H9 (cell line): ENCODE data around the gene MSI2. TPM values are rescaled to one million over a fixed set of nuclear protein-coding genes. Genes with fewer than 3 reads are reported as not detected.

ENCODE experiments used
- DNase-seq: peaks from one replicate; pipeline ENCODE4 v3.0.0-alpha.2; 2017
- H2AFZ ChIP-seq: one replicate; pipeline ENCODE4 v1.6.1; 2013; ENCODE audit warnings: mild to moderate bottlenecking, low read length, control low read depth, moderate library complexity
- H2AK5ac ChIP-seq: 2 replicates; pipeline ENCODE4 v1.6.1; 2013; ENCODE audit warnings: low read length, control low read depth, mixed read lengths; ENCODE audit not compliant: insufficient read length
- H2BK120ac ChIP-seq: one replicate; pipeline ENCODE4 v1.6.1; 2013; ENCODE audit warnings: low read depth, mild to moderate bottlenecking, low read length, control low read depth, inconsistent platforms; ENCODE audit not compliant: poor library complexity, severe bottlenecking
- H2BK12ac ChIP-seq: 2 replicates; pipeline ENCODE4 v1.6.1; 2013; ENCODE audit warnings: low read length, control low read depth, mixed read lengths, low read depth; ENCODE audit not compliant: insufficient read length
- H2BK15ac ChIP-seq: 2 replicates; pipeline ENCODE4 v1.6.1; 2013; ENCODE audit warnings: low read depth, low read length, control low read depth
- H2BK20ac ChIP-seq: one replicate; pipeline ENCODE4 v1.6.1; 2013; ENCODE audit warnings: low read depth, mild to moderate bottlenecking, low read length, control low read depth, inconsistent platforms; ENCODE audit not compliant: poor library complexity, severe bottlenecking
- H2BK5ac ChIP-seq: 2 replicates; pipeline ENCODE4 v1.6.1; 2013; ENCODE audit warnings: low read length, control low read depth, mixed read lengths; ENCODE audit not compliant: insufficient read length
- H3K14ac ChIP-seq: 2 replicates; pipeline ENCODE4 v1.6.1; 2013; ENCODE audit warnings: low read length, control low read depth; ENCODE audit not compliant: insufficient read depth
- H3K18ac ChIP-seq: 2 replicates; pipeline ENCODE4 v1.6.1; 2013; ENCODE audit warnings: low read depth, mild to moderate bottlenecking, mixed read lengths, low read length, control low read depth; ENCODE audit not compliant: insufficient read length
- H3K23ac ChIP-seq: 2 replicates; pipeline ENCODE4 v1.6.1; 2013; ENCODE audit warnings: low read length, control low read depth, mixed read lengths, low read depth; ENCODE audit not compliant: insufficient read length
- H3K23me2 ChIP-seq: 2 replicates; pipeline ENCODE4 v1.6.1; 2013; ENCODE audit warnings: low read depth, mild to moderate bottlenecking, mixed read lengths, low read length, control low read depth; ENCODE audit not compliant: insufficient read length, poor library complexity, severe bottlenecking
- H3K27ac ChIP-seq: 2 replicates; pipeline ENCODE4 v1.5.1; 2013; ENCODE audit warnings: low read length, control low read depth, mixed read lengths, low read depth; ENCODE audit not compliant: insufficient read length
- H3K27me3 ChIP-seq: 2 replicates; pipeline ENCODE4 v1.6.1; 2013; ENCODE audit warnings: low read length, control low read depth, inconsistent platforms; ENCODE audit not compliant: insufficient read depth
- H3K4ac ChIP-seq: 2 replicates; pipeline ENCODE4 v1.6.1; 2013; ENCODE audit warnings: low read depth, mild to moderate bottlenecking, control low read depth, inconsistent platforms, low read length, moderate library complexity
- H3K4me1 ChIP-seq: 2 replicates; pipeline ENCODE4 v1.6.1; 2013; ENCODE audit warnings: low read length, control low read depth, inconsistent platforms; ENCODE audit not compliant: insufficient read depth
- H3K4me2 ChIP-seq: 2 replicates; pipeline ENCODE4 v1.6.1; 2013; ENCODE audit warnings: low read length, control low read depth, mixed read lengths; ENCODE audit not compliant: insufficient read length, insufficient read depth
- H3K56ac ChIP-seq: 2 replicates; pipeline ENCODE4 v1.6.1; 2013; ENCODE audit warnings: low read depth, mild to moderate bottlenecking, mixed read lengths, low read length, control low read depth; ENCODE audit not compliant: insufficient read length
- H3K79me1 ChIP-seq: 2 replicates; pipeline ENCODE4 v1.6.1; 2013; ENCODE audit warnings: low read depth, mild to moderate bottlenecking, moderate library complexity, low read length, control low read depth, inconsistent platforms; ENCODE audit not compliant: insufficient read depth, poor library complexity, severe bottlenecking
- H3K79me2 ChIP-seq: 2 replicates; pipeline ENCODE4 v1.6.1; 2013; ENCODE audit warnings: low read length, control low read depth, inconsistent platforms; ENCODE audit not compliant: insufficient read depth
- H3K9ac ChIP-seq: 2 replicates; pipeline ENCODE4 v1.6.1; 2013; ENCODE audit warnings: low read length, control low read depth, mixed read lengths; ENCODE audit not compliant: insufficient read length; ENCODE audit errors: extremely low read depth
- H3K9me3 ChIP-seq: one replicate; pipeline ENCODE4 v1.6.1; 2013; ENCODE audit warnings: low read depth, low read length, inconsistent platforms; ENCODE audit not compliant: control insufficient read depth
- H3T11ph ChIP-seq: one replicate; pipeline ENCODE4 v1.6.1; 2013; ENCODE audit warnings: mild to moderate bottlenecking, low read length, control low read depth, inconsistent platforms
- H4K20me1 ChIP-seq: one replicate; pipeline ENCODE4 v1.6.1; 2013; ENCODE audit not compliant: control insufficient read depth, insufficient read length, insufficient read depth
- H4K5ac ChIP-seq: 2 replicates; pipeline ENCODE4 v1.6.1; 2013; ENCODE audit warnings: low read depth, mild to moderate bottlenecking, mixed read lengths, low read length, control low read depth; ENCODE audit not compliant: insufficient read length
- H4K8ac ChIP-seq: replicated peaks from 2 replicates; pipeline ENCODE4 v1.6.1; 2013; ENCODE audit warnings: low read length, control low read depth, mixed read lengths, low read depth; ENCODE audit not compliant: insufficient read length
- H4K91ac ChIP-seq: 2 replicates; pipeline ENCODE4 v1.6.1; 2013; ENCODE audit warnings: low read depth, mild to moderate bottlenecking, moderate library complexity, mixed read lengths, low read length, control low read depth; ENCODE audit not compliant: insufficient read length
- H3K27ac Mint-ChIP-seq, 3 experiments: 2 replicates in 2 of 3; 3 replicates in 1 of 3; pipeline ENCODE4 v1.8.0; 2020 to 2021; ENCODE audit warnings: mixed read lengths in 3 of 3, mild to moderate bottlenecking in 1 of 3, moderate library complexity in 1 of 3
- H3K27me3 Mint-ChIP-seq: 2 replicates; pipeline ENCODE4 v1.8.0; 2021; ENCODE audit warnings: low read depth, mild to moderate bottlenecking, moderate library complexity, mixed read lengths
- H3K36me3 Mint-ChIP-seq, 3 experiments: 2 replicates in 2 of 3; 3 replicates in 1 of 3; pipeline ENCODE4 v1.8.0; 2020 to 2021; ENCODE audit warnings: low read depth in 3 of 3, mixed read lengths in 3 of 3; ENCODE audit not compliant: insufficient read depth in 1 of 3
- H3K4me1 Mint-ChIP-seq, 2 experiments: 2 replicates each; pipeline ENCODE4 v1.8.0; 2020; ENCODE audit warnings: mixed read lengths in 2 of 2
- H3K4me3 Mint-ChIP-seq, 2 experiments: 2 replicates in 1 of 2; 3 replicates in 1 of 2; pipeline ENCODE4 v1.8.0; 2020 to 2021; ENCODE audit warnings: mild to moderate bottlenecking in 2 of 2, mixed read lengths in 2 of 2, moderate library complexity in 1 of 2
- H3K9me3 Mint-ChIP-seq, 2 experiments: 2 replicates in 1 of 2; 3 replicates in 1 of 2; pipeline ENCODE4 v1.8.0; 2020; ENCODE audit warnings: mild to moderate bottlenecking in 2 of 2, mixed read lengths in 2 of 2, moderate library complexity in 1 of 2
- WGBS: extraction: QIAGEN DNeasy Blood & Tissue Kit; methylation state at CpG from one replicate; pipeline ENCODE4 v1.1.7; 2013; ENCODE audit warnings: missing lambda C conversion rate, low lambda C conversion rate, mixed read lengths; ENCODE audit not compliant: insufficient read length; ENCODE audit errors: extremely low coverage; 5-methylcytosine and 5-hydroxymethylcytosine counted together
- total RNA-seq: library from RNA; stranded (reverse); gene quantifications from 2 replicates; pipeline ENCODE4 v1.2.1, GENCODE V29; 2021
- TF ChIP-seq, protein P1 (sequence below): fragments of 200-600 bp; sonication (generic); conservative IDR thresholded peaks from 3 replicates; pipeline ENCODE4 v1.8.0; 2021; ENCODE audit warnings: antibody characterized with exemption, mild to moderate bottlenecking

The MSI2 gene
- total RNA-seq, 1 experiment from 2014 or later: 98.5 TPM

DNA sequence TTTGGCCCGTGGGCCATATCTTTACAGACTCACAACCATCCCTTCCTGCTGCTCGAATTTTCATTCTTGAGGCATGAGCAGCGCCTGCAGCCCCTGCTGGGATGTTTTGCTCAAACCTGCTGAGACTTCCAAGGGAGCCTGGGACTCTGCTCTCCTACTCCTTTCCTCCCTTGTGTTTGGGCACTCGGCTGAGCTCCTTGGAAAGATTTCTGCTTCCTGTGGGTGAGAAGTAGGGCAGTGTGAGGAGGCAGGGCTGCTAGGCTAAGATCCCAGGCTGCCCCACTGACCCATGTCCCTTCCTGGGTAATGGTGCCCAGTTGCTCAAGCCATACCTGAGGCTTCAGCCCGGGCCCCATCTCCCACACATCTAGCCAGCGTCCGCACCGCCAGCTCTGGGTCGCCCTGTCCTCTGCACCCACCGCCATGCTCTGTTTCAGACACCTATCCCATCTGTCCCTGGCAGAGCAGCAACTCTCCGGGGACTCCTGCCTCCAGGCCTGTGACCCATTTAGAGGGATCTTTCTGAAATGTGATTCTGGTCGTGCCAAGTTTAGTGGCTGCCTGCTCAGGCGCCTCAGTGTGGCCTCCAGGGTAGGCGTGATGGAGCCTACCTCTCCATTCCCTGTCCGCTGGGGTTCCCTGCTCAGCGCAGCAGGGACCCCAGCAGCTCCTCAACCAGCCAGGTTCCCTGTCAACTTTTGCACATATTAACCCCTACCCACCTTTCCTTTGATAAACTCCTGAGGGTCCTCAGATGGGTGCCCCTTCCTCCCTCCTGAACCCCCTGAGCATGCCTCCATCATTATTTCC, 298.7 kb downstream of the MSI2 start:
- WGBS: no CpG with 5 or more reads among the region's 16 CpGs
- H3K4me1 ChIP-seq: peaks cover 13% of the 10 kb centered on the region; the same call in 1 of the 2 replicates

More for the DNA sequence above, 298.7 kb downstream of the MSI2 start:
- Histone ChIP-seq H2AFZ (no peak overlapping the region), H4K20me1 (no peaks in the 10 kb centered on the region), H2BK20ac (no peak overlapping the region), H3K79me1 (no peaks in the 10 kb centered on the region), H3K79me2 (no peaks in the 10 kb centered on the region), H3K9ac (no peak overlapping the region), H3K9me3 (no peaks in the 10 kb centered on the region), H2BK120ac (no peak overlapping the region), H3K27me3 (no peaks in the 10 kb centered on the region), H4K91ac (no peak overlapping the region), H2BK5ac (no peak overlapping the region), H3K18ac (peak overlapping the region; percentile 68), H3K27ac (no peak overlapping the region), H3K4me2 (no peak overlapping the region), H3K56ac (no peak overlapping the region), H2BK12ac (no peak overlapping the region), H3K23me2 (no peaks in the 10 kb centered on the region), H3K23ac (no peak overlapping the region), H4K5ac (no peak overlapping the region), H3K4ac (no peak overlapping the region), H2BK15ac (no peak overlapping the region; the same call in 1 of the 2 replicates), H4K8ac (no peak overlapping the region), H3T11ph (no peak overlapping the region), H2AK5ac (no peak overlapping the region), H3K14ac (0 out of 2 replicates have a peak overlapping the region, but pooled peaks have one; percentile 27)
- TF ChIP-seq, protein P1, sequence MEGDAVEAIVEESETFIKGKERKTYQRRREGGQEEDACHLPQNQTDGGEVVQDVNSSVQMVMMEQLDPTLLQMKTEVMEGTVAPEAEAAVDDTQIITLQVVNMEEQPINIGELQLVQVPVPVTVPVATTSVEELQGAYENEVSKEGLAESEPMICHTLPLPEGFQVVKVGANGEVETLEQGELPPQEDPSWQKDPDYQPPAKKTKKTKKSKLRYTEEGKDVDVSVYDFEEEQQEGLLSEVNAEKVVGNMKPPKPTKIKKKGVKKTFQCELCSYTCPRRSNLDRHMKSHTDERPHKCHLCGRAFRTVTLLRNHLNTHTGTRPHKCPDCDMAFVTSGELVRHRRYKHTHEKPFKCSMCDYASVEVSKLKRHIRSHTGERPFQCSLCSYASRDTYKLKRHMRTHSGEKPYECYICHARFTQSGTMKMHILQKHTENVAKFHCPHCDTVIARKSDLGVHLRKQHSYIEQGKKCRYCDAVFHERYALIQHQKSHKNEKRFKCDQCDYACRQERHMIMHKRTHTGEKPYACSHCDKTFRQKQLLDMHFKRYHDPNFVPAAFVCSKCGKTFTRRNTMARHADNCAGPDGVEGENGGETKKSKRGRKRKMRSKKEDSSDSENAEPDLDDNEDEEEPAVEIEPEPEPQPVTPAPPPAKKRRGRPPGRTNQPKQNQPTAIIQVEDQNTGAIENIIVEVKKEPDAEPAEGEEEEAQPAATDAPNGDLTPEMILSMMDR: no peak
- H3K9me3 Mint-ChIP-seq: no peaks in the 10 kb centered on the region
- DNase-seq: no peak
- H3K27ac Mint-ChIP-seq: peak overlapping the region in 2 of 3 experiments; percentile 49 to 90; a peak in 3 of 7 replicates
- no peaks in the 10 kb centered on the region; a peak in 1 of 7 replicates for H3K36me3 Mint-ChIP-seq
- no peaks in the 10 kb centered on the region for H3K27me3 Mint-ChIP-seq
- no peak overlapping the region for H3K4me3 Mint-ChIP-seq
- peaks cover 55 to 73% of the 10 kb centered on the region in 2 experiments for H3K4me1 Mint-ChIP-seq
